Measurements from ENCODE around the gene LPP. TPM values are rescaled to one million over a fixed set of nuclear protein-coding genes. Genes with fewer than 3 reads are reported as not detected.

Gene LPP
- total RNA-seq, 1 experiment from 2014 or later: 264 TPM

DNA sequence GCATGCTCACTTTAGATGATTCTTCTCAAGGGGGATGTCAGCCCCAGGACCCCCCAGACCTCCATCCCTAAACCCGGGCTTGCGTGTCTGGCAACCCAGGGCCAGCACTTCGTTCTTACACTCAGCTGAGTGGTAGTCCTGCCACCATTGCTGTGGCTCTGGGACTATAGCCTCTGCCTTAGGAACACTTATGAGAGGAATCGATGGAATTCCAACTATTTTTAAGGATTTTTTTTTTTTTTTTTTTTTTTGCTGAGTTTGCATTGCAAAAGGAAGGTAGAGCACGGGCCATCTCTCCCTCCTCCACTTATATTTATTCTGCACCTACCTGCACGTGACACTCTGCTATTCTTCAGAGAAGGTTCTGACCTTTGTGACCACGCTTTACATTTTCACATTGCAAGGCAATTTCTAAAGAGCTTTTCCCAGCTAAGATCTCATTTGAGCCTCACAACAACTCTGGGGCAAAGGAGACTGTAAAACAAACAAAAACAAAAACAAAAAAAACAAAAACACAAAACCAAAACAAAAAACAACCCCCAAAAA, 113.9 kb downstream of the LPP start:
- no peaks in the 10 kb centered on the region for H3K9me3 Mint-ChIP-seq (ENCODE audit: low read depth, unreplicated experiment)
- no peaks in the 10 kb centered on the region for H3K27me3 Mint-ChIP-seq (ENCODE audit: unreplicated experiment)
- H3K27ac Mint-ChIP-seq (ENCODE audit: unreplicated experiment): no peak overlapping the region
- CTCF ChIA-PET: interaction anchor here (0.5 to 1.8 kb wide), 5 partner anchors 16 to 530 kb away, joined by 4 to 8 read pairs (median 5); no protein-coding TSS in a partner anchor
- intact Hi-C loops (cut with micrococcal nuclease; ENCODE audit: unreplicated experiment): loop anchor here (2.0 kb wide), 1 partner anchor 49 kb away; no protein-coding TSS in a partner anchor
- H3K4me3 Mint-ChIP-seq (ENCODE audit: low read depth, unreplicated experiment): no peak overlapping the region
- BruUV-seq (replicated peaks): no TSS peak
- TF ChIP-seq, protein P1, sequence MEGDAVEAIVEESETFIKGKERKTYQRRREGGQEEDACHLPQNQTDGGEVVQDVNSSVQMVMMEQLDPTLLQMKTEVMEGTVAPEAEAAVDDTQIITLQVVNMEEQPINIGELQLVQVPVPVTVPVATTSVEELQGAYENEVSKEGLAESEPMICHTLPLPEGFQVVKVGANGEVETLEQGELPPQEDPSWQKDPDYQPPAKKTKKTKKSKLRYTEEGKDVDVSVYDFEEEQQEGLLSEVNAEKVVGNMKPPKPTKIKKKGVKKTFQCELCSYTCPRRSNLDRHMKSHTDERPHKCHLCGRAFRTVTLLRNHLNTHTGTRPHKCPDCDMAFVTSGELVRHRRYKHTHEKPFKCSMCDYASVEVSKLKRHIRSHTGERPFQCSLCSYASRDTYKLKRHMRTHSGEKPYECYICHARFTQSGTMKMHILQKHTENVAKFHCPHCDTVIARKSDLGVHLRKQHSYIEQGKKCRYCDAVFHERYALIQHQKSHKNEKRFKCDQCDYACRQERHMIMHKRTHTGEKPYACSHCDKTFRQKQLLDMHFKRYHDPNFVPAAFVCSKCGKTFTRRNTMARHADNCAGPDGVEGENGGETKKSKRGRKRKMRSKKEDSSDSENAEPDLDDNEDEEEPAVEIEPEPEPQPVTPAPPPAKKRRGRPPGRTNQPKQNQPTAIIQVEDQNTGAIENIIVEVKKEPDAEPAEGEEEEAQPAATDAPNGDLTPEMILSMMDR (IDR thresholded peaks at IDR 0.05; ENCODE audit: unreplicated experiment): no peak
- H3K4me1 Mint-ChIP-seq (ENCODE audit: low read depth, unreplicated experiment): peaks cover 43% of the 10 kb centered on the region
- H3K36me3 Mint-ChIP-seq (ENCODE audit: insufficient read depth, unreplicated experiment): peaks cover 21% of the 10 kb centered on the region
- no peak for DNase-seq

DNA sequence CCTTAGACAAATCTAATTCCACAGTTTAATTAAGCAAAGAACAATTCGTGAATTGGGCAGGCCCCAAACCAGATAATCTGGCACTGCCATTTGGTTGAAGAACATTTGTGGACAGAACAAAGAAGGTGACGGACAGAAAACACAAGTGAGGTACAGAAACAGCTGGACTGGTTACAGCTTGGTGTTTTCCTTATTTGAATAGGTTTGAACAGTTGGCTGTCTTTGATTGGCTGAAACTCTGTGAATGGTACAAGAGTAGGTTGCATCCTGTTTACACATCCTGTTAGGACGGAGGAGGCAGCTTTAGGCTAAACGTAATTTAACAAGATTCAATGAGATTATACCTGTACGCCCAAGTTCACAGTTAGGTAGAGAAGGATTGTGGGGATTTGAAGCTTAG, 114.4 kb downstream of the LPP start:
- no peaks in the 10 kb centered on the region for H3K27me3 Mint-ChIP-seq (ENCODE audit: unreplicated experiment)
- H3K27ac Mint-ChIP-seq (ENCODE audit: unreplicated experiment): no peak overlapping the region
- no TSS peak for BruUV-seq (replicated peaks)
- H3K4me1 Mint-ChIP-seq (ENCODE audit: low read depth, unreplicated experiment): peaks cover 47% of the 10 kb centered on the region
- peaks cover 21% of the 10 kb centered on the region for H3K36me3 Mint-ChIP-seq (ENCODE audit: insufficient read depth, unreplicated experiment)
- H3K4me3 Mint-ChIP-seq (ENCODE audit: low read depth, unreplicated experiment): no peak overlapping the region
- CTCF ChIA-PET: interaction anchor here (0.7 to 1.8 kb wide), 4 partner anchors 11 to 363 kb away, joined by 4 to 8 read pairs (median 6); no protein-coding TSS in a partner anchor
- no peaks in the 10 kb centered on the region for H3K9me3 Mint-ChIP-seq (ENCODE audit: low read depth, unreplicated experiment)
- intact Hi-C loops (cut with micrococcal nuclease; ENCODE audit: unreplicated experiment): loop anchor here (2.0 kb wide), 1 partner anchor 50 kb away; no protein-coding TSS in a partner anchor
- DNase-seq: no peak
- TF ChIP-seq, protein P1 (IDR thresholded peaks at IDR 0.05; ENCODE audit: unreplicated experiment): no peak

DNA sequence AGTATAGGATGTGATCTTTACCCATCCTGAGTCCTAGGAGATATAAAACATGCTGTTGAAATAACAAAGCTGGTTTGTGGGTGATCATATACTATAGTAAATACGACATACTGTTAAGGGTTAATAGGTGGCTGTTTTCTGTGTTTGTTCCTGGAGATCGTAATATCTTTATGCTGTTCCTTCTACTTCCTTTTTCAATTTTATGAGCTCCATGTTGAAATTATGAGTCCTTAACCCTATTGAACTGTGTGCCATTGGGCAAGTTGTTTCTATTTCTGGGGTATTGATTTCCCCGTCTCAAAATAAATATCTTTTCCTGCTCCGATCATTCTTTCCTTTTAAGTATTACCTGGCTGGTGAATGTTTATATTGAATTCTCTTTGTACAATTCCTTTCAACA, 115.1 kb downstream of the LPP start:
- no peak for DNase-seq
- Mint-ChIP-seq H3K4me1 (ENCODE audit: low read depth, unreplicated experiment) (peaks cover 52% of the 10 kb centered on the region), H3K36me3 (ENCODE audit: insufficient read depth, unreplicated experiment) (peaks cover 21% of the 10 kb centered on the region), H3K9me3 (ENCODE audit: low read depth, unreplicated experiment) (no peaks in the 10 kb centered on the region), H3K27ac (ENCODE audit: unreplicated experiment) (peak overlapping the region; percentile 88), H3K27me3 (ENCODE audit: unreplicated experiment) (no peaks in the 10 kb centered on the region), H3K4me3 (ENCODE audit: low read depth, unreplicated experiment) (peak overlapping the region; percentile 24)
- BruUV-seq (replicated peaks): no TSS peak
- intact Hi-C loops (cut with micrococcal nuclease; ENCODE audit: unreplicated experiment): loop anchor here (2.0 kb wide), 1 partner anchor 50 kb away; no protein-coding TSS in a partner anchor
- TF ChIP-seq, protein P1 (IDR thresholded peaks at IDR 0.05; ENCODE audit: unreplicated experiment): no peak
- CTCF ChIA-PET: interaction anchor here (0.6 to 1.8 kb wide), 9 partner anchors 10 to 1271 kb away, joined by 3 to 6 read pairs (median 4); no protein-coding TSS in a partner anchor

DNA sequence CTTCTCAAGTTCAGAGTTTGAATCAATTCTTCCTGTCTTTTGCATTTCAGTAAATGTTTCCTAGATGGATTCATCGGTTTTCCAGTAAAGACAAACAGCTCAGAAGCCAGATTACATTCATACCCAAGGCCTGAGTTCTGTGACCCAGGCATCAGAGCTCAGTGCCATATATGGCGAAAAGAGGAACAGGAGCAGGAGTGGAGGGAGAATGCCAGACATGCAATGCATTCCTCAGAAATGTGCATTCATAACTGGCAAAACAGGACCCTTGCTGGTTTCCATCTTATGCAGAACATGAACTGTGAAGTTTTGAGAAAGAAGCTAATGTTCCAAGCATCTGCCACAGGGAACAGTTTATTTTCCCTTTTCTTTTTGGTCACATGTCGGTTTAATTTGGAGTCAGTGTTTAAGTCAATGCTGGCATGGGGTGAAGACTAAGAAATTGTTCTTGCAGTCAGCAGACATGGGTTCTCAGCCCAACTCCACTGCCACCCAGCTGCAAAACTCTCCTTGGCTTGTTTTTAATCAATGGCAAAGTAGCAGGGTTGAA, 116.5 kb downstream of the LPP start:
- Mint-ChIP-seq H3K36me3 (ENCODE audit: insufficient read depth, unreplicated experiment) (peaks cover 21% of the 10 kb centered on the region), H3K4me3 (ENCODE audit: low read depth, unreplicated experiment) (peak overlapping the region; percentile 24), H3K27ac (ENCODE audit: unreplicated experiment) (peak overlapping the region; percentile 88), H3K4me1 (ENCODE audit: low read depth, unreplicated experiment) (peaks cover 55% of the 10 kb centered on the region), H3K27me3 (ENCODE audit: unreplicated experiment) (no peaks in the 10 kb centered on the region), H3K9me3 (ENCODE audit: low read depth, unreplicated experiment) (no peaks in the 10 kb centered on the region)
- TF ChIP-seq, protein P1 (IDR thresholded peaks at IDR 0.05; ENCODE audit: unreplicated experiment): no peak
- intact Hi-C loops (cut with micrococcal nuclease; ENCODE audit: unreplicated experiment): loop anchor here (1.0 to 2.0 kb wide), 4 partner anchors 78 to 528 kb away; no protein-coding TSS in a partner anchor
- CTCF ChIA-PET: interaction anchor here (0.5 to 1.4 kb wide), 20 partner anchors 10 to 634 kb away, joined by 3 to 12 read pairs (median 4); no protein-coding TSS in a partner anchor
- DNase-seq: peak; percentile 80
- no TSS peak for BruUV-seq (replicated peaks)
